ENCODE measurements around the gene MAP3K20. TPM values are rescaled to one million over a fixed set of nuclear protein-coding genes. Genes with fewer than 3 reads are reported as not detected.

The MAP3K20 gene
- total and polyA plus RNA-seq, 2 donors (not counting 3 experiments of a cell fraction or from before 2014, with no cell fraction given): 7.8 to 31.5 TPM

GRCh38 chr2:173216668-173217067, 141.0 kb downstream of the MAP3K20 start:
- Histone ChIP-seq H3K27me3 (ENCODE audit: control insufficient read depth in 2 of 2, insufficient read depth in 2 of 2, low read length in 2 of 2) (no peaks in the 10 kb centered on the region), H3K4me2 (ENCODE audit: insufficient read depth, low read length) (no peak overlapping the region), H3K79me2 (ENCODE audit: control insufficient read depth, insufficient read depth, low read length) (no peaks in the 10 kb centered on the region), H3K4me3 (replicated peaks in 1 of 3; ENCODE audit: insufficient read depth in 1 of 3, low read depth in 1 of 3, low read length in 3 of 3) (no peak overlapping the region), H4K20me1 (replicated peaks; ENCODE audit: control insufficient read depth, extremely low read depth, insufficient read depth, low read length) (no peaks in the 10 kb centered on the region), H3K36me3 (ENCODE audit: control insufficient read depth in 2 of 2, extremely low read depth in 1 of 2, insufficient read depth in 2 of 2, low read length in 2 of 2) (no peaks in the 10 kb centered on the region), H3K9me1 (replicated peaks; ENCODE audit: control insufficient read depth, extremely low read depth, insufficient read depth, low read length) (no peaks in the 10 kb centered on the region), H3K9me3 (replicated peaks; ENCODE audit: control insufficient read depth, insufficient read depth, low read length) (no peaks in the 10 kb centered on the region), H3K4me1 (ENCODE audit: control insufficient read depth, extremely low read depth, insufficient read depth, low read length) (no peaks in the 10 kb centered on the region), H3K9ac (replicated peaks; ENCODE audit: extremely low read depth, insufficient read depth, low read length) (no peak overlapping the region), H2AFZ (ENCODE audit: low read depth, low read length) (no peak overlapping the region), H3K27ac (ENCODE audit: insufficient read depth, low read depth, low read length) (no peak overlapping the region)
- intact Hi-C loops (cut with micrococcal nuclease): loop anchor here (10.0 kb wide), 1 partner anchor 138 kb away; the partner anchor contains the start of gene CDCA7
- no peak for FAIRE-seq
- DNase-seq (ENCODE audit: low read depth, low spot score): no peak
- POLR2A ChIA-PET: no interaction called here
- CTCF ChIA-PET: interaction anchor here (0.8 to 17.1 kb wide), 5 partner anchors 12 to 403 kb away, joined by 3 to 493 read pairs (median 5); no protein-coding TSS in a partner anchor
- TF ChIP-seq GATA2 (IDR thresholded peaks at IDR 0.05; ENCODE audit: insufficient read depth, insufficient read length, low read depth, low read length): no peak
- TF ChIP-seq EZH2 (IDR thresholded peaks at IDR 0.05; ENCODE audit: borderline replicate concordance, low read depth, low read length, severe bottlenecking): no peak
- no peak for TF ChIP-seq POLR2AphosphoS5 (IDR thresholded peaks at IDR 0.05; ENCODE audit: insufficient read depth, low read depth, low read length)
- no peak for TF ChIP-seq MYC (IDR thresholded peaks at IDR 0.05; ENCODE audit: low read depth, low read length)
- TF ChIP-seq MAX (IDR thresholded peaks at IDR 0.05; ENCODE audit: insufficient read depth, insufficient read length): no peak
- TF ChIP-seq JUN (IDR thresholded peaks at IDR 0.05; ENCODE audit: borderline replicate concordance, insufficient read depth, insufficient read length, low read depth): no peak
- TF ChIP-seq FOS (IDR thresholded peaks at IDR 0.05; ENCODE audit: borderline replicate concordance, insufficient read depth, low read length): no peak
- TF ChIP-seq POLR2A (IDR thresholded peaks at IDR 0.05; ENCODE audit: low read depth, low read length): no peak
- TF ChIP-seq CTCF (IDR thresholded peaks at IDR 0.05; ENCODE audit: extremely low read depth in 1 of 2, insufficient read depth in 1 of 2, low read depth in 1 of 2, low read length in 2 of 2): no peak
- BruUV-seq (replicated peaks): no TSS peak
- dilution Hi-C loops (cut with MboI; ENCODE audit: extremely low pct_ligation_motif_present, low sequenced_read_pairs): loop anchor here (25.0 kb wide), 1 partner anchor 204 kb away; no protein-coding TSS in a partner anchor
